ENCODE data around the gene USP43.
A peak's percentile ranks its signal among the peaks of the same experiment; 100 is the strongest.

USP43 gene

GRCh38 chr17:9763643-9764042 lies 118.3 kb downstream of the USP43 start:
- no peak overlapping the region for H3K4me3 ChIP-seq (replicated peaks; ENCODE audit: low read depth, low read length)
- no peak for DNase-seq (ENCODE audit: low read depth)
- TF ChIP-seq CTCF (IDR thresholded peaks at IDR 0.05; ENCODE audit: low read length, missing control alignments), result no peak

GRCh38 chr17:9765322-9765721 lies 120.0 kb downstream of the USP43 start:
- no peak for TF ChIP-seq CTCF (IDR thresholded peaks at IDR 0.05; ENCODE audit: low read length, missing control alignments)
- H3K4me3 ChIP-seq (replicated peaks; ENCODE audit: low read depth, low read length), result no peak overlapping the region
- no peak for DNase-seq (ENCODE audit: low read depth)

DNA sequence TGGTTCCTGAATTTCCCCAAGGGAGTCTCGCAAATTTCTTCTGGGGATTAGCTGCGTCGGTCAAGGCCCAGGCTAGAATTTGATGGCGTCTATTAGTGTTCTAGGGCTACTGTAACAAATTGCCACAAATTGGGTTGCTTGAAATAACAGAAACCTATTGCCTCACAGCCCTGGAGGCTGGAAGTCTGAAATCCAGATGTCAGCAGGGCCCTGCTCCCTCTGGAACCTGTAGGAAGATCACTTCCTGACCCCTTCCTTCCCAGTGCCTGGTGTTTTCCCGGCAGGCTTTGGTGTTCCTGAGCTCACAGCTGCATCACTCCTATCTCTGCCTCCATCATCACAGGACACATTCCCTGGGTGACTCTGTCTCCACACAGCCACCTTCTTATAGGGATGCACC lies 121.7 kb downstream of the USP43 start:
- no peak overlapping the region for H3K4me3 ChIP-seq (replicated peaks; ENCODE audit: low read depth, low read length)
- no peak for DNase-seq (ENCODE audit: low read depth)
- TF ChIP-seq CTCF (IDR thresholded peaks at IDR 0.05; ENCODE audit: low read length, missing control alignments), result no peak

DNA sequence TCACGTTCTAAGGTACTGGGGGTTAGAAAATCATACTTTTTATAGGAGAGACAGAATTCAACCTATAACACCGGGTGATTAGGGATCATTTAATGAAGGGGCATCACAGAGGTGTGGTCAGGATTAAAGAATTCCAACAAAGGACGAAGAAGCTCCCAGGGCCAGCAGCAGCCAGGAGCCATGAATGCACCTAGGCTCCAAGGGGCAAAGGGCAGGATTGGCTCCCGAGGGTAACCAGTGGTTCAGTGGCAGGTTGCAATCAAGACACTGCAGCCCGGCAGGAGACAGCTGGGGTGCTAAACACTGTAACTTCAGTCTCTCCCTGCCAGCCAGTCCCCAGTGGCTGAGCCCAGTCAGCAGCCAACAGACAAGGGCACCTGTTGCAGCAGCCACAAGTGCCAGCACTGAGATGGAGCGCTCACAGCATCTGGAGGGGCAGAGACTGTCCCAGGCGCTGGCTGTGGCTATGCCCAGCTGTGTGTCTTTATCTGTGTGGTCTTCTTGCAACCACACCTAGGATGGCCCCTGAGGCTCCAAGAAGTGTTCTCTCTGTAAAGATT lies 122.2 kb downstream of the USP43 start:
- no peak for DNase-seq (ENCODE audit: low read depth)
- TF ChIP-seq CTCF (IDR thresholded peaks at IDR 0.05; ENCODE audit: low read length, missing control alignments), result no peak
- no peak overlapping the region for H3K4me3 ChIP-seq (replicated peaks; ENCODE audit: low read depth, low read length)

DNA sequence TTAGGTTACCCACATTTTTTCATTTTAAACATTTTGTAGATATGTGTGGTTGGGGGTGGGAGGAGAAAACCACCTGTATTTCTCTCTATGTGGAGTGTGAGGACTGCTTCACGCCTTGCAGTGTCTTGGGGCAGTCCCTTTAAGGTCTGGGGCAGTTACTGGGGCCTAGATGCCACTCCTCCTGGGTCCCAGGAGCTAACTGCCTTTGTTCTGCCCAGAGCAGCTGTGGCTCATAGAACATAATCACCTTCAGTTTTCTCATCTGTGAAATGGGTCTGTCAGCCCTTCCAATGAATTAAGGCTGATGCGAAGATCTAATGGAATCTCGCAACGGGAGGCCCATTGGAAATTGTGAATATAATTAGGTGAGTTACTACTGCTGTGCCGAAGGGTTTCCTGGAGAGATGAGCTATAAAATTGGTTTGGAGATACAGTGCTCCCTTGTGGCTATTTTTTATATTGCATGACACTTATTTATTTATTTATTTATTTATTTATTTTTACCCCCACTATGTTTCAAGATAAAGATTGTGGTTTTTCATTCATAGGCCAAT lies 123.1 kb downstream of the USP43 start:
- H3K4me3 ChIP-seq (replicated peaks; ENCODE audit: low read depth, low read length), result no peak overlapping the region
- DNase-seq (ENCODE audit: low read depth), result peak; percentile 52
- TF ChIP-seq CTCF (IDR thresholded peaks at IDR 0.05; ENCODE audit: low read length, missing control alignments), result peak; percentile 40

DNA sequence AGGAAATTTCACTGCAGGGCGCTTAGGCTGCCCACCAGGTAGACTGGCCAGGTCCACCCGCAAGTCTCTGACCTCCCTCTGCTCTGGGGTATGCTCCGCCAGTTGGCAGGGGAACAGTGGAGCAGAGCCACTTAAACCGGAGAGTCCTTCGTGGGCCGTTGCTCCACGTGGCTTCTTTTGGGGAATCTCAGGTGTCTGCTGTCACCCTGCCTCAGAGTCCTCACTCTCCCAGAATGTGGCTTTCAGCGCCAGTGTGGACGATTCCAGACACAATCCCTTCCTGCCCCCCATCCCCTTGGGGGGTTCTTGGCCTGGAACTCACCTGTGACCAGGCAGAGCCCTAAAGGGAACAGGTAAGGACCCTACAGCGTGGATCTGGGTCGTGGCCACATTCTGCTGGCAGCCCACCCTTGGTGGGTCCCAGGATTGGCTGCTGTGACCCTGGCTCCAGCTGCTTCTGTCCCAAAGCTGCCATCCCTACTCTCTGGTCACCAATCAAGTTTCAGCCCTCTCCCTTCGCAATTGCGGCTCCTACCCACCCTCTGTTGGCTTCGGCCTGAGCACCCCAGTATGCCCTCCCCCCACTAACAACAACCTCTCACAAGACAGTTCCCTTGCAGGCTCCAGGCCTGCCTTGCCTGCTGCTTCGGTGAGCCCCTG lies 123.8 kb downstream of the USP43 start:
- H3K4me3 ChIP-seq (replicated peaks; ENCODE audit: low read depth, low read length), result no peak overlapping the region
- DNase-seq (ENCODE audit: low read depth), result no peak
- no peak for TF ChIP-seq CTCF (IDR thresholded peaks at IDR 0.05; ENCODE audit: low read length, missing control alignments)

DNA sequence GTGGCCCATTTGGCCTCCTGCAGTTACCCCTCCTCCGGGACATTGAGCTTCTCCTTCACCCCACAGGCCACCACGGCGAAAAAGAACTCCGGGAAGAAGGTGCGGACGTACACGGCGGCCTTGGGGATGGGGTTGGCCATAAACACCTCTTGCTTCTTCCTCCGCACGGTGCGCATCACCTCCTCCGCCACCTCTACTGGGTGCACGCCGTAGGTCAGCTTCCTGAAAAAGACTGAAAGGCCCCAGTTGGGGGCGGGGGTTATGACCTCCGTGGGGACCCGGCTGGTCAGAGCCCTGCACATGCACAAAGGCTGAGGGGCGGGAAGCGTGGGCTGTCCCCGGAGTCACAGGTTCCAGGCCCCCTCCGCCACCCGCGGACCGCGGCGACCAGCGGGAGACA lies 126.1 kb downstream of the USP43 start:
- H3K4me3 ChIP-seq (replicated peaks; ENCODE audit: low read depth, low read length), result no peak overlapping the region
- TF ChIP-seq CTCF (IDR thresholded peaks at IDR 0.05; ENCODE audit: low read length, missing control alignments), result no peak
- no peak for DNase-seq (ENCODE audit: low read depth)

All from fibroblast of pulmonary artery (primary cell).